ENCODE results near the gene INTS1.

Gene INTS1

DNA sequence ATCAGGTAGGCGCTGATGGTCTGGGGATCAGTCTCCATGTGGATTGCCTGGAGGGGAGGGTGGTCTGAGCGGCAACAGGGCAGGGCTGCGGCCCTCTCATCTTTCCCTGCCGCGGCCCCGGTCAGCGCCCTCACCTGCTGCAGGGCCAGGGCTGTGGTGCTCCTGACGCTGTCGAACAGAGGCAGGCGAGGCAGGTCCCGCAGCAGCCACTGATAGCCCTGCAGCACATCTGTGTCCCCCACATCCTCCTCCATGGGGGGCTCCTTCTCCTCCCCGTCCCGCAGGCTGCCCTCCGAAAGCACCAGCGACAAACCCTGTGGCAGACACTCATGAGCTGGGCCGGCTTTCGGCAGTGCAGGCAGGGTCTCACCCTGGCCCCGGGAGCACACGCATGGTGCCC is 19.0 kb downstream of the INTS1 start:
- no peaks in the 10 kb centered on the region for H3K4me1 ChIP-seq (ENCODE audit: control insufficient read depth, insufficient read depth, low read length, unreplicated experiment)
- H3K36me3 ChIP-seq (ENCODE audit: insufficient read depth, low read length) = no peaks in the 10 kb centered on the region
- H3K27me3 ChIP-seq (ENCODE audit: insufficient read depth, low read length) = no peaks in the 10 kb centered on the region
- H2AFZ ChIP-seq (ENCODE audit: low read length, unreplicated experiment) = no peak overlapping the region
- H3K27ac ChIP-seq (ENCODE audit: low read depth, low read length) = no peak overlapping the region
- H3K4me3 ChIP-seq (ENCODE audit: low read depth, low read length) = no peak overlapping the region
- H3K79me2 ChIP-seq (ENCODE audit: control insufficient read depth, insufficient read depth, low read length, unreplicated experiment) = no peaks in the 10 kb centered on the region

GRCh38 chr7:1484569-1484968 is 19.6 kb downstream of the INTS1 start:
- Histone ChIP-seq H3K27ac (ENCODE audit: low read depth, low read length) (no peak overlapping the region), H3K36me3 (ENCODE audit: insufficient read depth, low read length) (no peaks in the 10 kb centered on the region), H3K4me3 (ENCODE audit: low read depth, low read length) (no peak overlapping the region), H3K79me2 (ENCODE audit: control insufficient read depth, insufficient read depth, low read length, unreplicated experiment) (no peaks in the 10 kb centered on the region), H2AFZ (ENCODE audit: low read length, unreplicated experiment) (no peak overlapping the region), H3K4me1 (ENCODE audit: control insufficient read depth, insufficient read depth, low read length, unreplicated experiment) (no peaks in the 10 kb centered on the region), H3K27me3 (ENCODE audit: insufficient read depth, low read length) (no peaks in the 10 kb centered on the region)

GRCh38 chr7:1483536-1484505 is 20.4 kb downstream of the INTS1 start:
- Histone ChIP-seq H3K4me1 (ENCODE audit: control insufficient read depth, insufficient read depth, low read length, unreplicated experiment) (no peaks in the 10 kb centered on the region), H3K27ac (ENCODE audit: low read depth, low read length) (no peak overlapping the region), H3K27me3 (ENCODE audit: insufficient read depth, low read length) (no peaks in the 10 kb centered on the region), H2AFZ (ENCODE audit: low read length, unreplicated experiment) (no peak overlapping the region), H3K4me3 (ENCODE audit: low read depth, low read length) (no peak overlapping the region), H3K36me3 (ENCODE audit: insufficient read depth, low read length) (no peaks in the 10 kb centered on the region), H3K79me2 (ENCODE audit: control insufficient read depth, insufficient read depth, low read length, unreplicated experiment) (no peaks in the 10 kb centered on the region)

GRCh38 chr7:1483079-1483478 is 21.1 kb downstream of the INTS1 start:
- Histone ChIP-seq H3K4me3 (ENCODE audit: low read depth, low read length) (no peak overlapping the region), H3K36me3 (ENCODE audit: insufficient read depth, low read length) (no peaks in the 10 kb centered on the region), H3K27ac (ENCODE audit: low read depth, low read length) (no peak overlapping the region), H3K27me3 (ENCODE audit: insufficient read depth, low read length) (no peaks in the 10 kb centered on the region), H3K4me1 (ENCODE audit: control insufficient read depth, insufficient read depth, low read length, unreplicated experiment) (no peaks in the 10 kb centered on the region), H2AFZ (ENCODE audit: low read length, unreplicated experiment) (no peak overlapping the region), H3K79me2 (ENCODE audit: control insufficient read depth, insufficient read depth, low read length, unreplicated experiment) (no peaks in the 10 kb centered on the region)

DNA sequence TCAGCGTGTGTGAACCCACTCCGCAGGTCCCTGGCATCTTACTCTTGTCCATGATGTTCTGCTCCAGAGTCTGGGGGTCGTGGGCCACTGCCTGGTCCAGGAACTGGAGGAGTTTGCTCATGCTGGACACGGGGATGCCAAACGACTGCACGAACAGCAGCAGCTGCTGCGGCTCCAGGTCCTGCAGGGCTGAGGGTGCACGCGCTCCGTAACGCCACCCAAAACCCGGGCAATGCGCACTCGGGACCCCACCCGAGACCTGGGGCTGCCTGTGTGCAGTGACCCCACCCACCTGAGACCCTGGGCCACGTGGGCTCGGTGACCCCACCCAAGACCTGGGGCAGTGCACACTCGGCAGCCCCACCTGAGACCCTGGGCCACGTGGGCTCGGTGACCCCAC is 22.9 kb downstream of the INTS1 start:
- H2AFZ ChIP-seq (ENCODE audit: low read length, unreplicated experiment) = no peak overlapping the region
- no peaks in the 10 kb centered on the region for H3K36me3 ChIP-seq (ENCODE audit: insufficient read depth, low read length)
- no peaks in the 10 kb centered on the region for H3K27me3 ChIP-seq (ENCODE audit: insufficient read depth, low read length)
- no peak overlapping the region for H3K4me3 ChIP-seq (ENCODE audit: low read depth, low read length)
- no peak overlapping the region for H3K27ac ChIP-seq (ENCODE audit: low read depth, low read length)
- H3K4me1 ChIP-seq (ENCODE audit: control insufficient read depth, insufficient read depth, low read length, unreplicated experiment) = no peaks in the 10 kb centered on the region
- no peaks in the 10 kb centered on the region for H3K79me2 ChIP-seq (ENCODE audit: control insufficient read depth, insufficient read depth, low read length, unreplicated experiment)

DNA sequence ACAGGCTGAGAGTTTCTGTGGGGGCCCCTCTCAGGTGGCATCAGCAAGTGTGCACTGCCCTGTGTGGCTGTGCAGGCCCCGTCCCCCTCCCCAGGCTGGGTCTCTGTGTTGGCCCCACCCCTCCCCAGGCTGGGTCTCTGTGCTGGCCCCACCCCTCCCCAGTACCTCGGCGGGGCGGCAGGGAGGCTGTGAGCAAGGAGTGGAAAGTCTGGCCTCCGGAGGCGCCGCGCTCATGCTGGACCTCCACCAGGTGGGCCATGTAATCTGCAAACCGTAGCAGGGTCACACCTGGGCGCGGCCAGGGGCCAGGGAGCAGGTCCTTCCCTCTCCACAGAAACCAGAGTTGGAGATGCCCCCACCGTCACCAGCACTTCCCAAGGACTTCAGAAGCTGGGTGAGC is 23.5 kb downstream of the INTS1 start:
- no peaks in the 10 kb centered on the region for H3K36me3 ChIP-seq (ENCODE audit: insufficient read depth, low read length)
- no peak overlapping the region for H3K27ac ChIP-seq (ENCODE audit: low read depth, low read length)

GRCh38 chr7:1479287-1479686 is 24.9 kb downstream of the INTS1 start:
- no peak overlapping the region for H3K4me3 ChIP-seq (ENCODE audit: low read depth, low read length)
- H3K36me3 ChIP-seq (ENCODE audit: insufficient read depth, low read length) = no peaks in the 10 kb centered on the region
- no peaks in the 10 kb centered on the region for H3K27me3 ChIP-seq (ENCODE audit: insufficient read depth, low read length)
- H3K79me2 ChIP-seq (ENCODE audit: control insufficient read depth, insufficient read depth, low read length, unreplicated experiment) = no peaks in the 10 kb centered on the region
- H2AFZ ChIP-seq (ENCODE audit: low read length, unreplicated experiment) = no peak overlapping the region
- H3K27ac ChIP-seq (ENCODE audit: low read depth, low read length) = no peak overlapping the region
- H3K4me1 ChIP-seq (ENCODE audit: control insufficient read depth, insufficient read depth, low read length, unreplicated experiment) = no peaks in the 10 kb centered on the region

More for the DNA sequence above, 23.5 kb downstream of the INTS1 start:
- H3K27me3 ChIP-seq (ENCODE audit: insufficient read depth, low read length) = no peaks in the 10 kb centered on the region
- H3K4me1 ChIP-seq (ENCODE audit: control insufficient read depth, insufficient read depth, low read length, unreplicated experiment) = no peaks in the 10 kb centered on the region
- no peak overlapping the region for H3K4me3 ChIP-seq (ENCODE audit: low read depth, low read length)
- H3K79me2 ChIP-seq (ENCODE audit: control insufficient read depth, insufficient read depth, low read length, unreplicated experiment) = no peaks in the 10 kb centered on the region
- no peak overlapping the region for H2AFZ ChIP-seq (ENCODE audit: low read length, unreplicated experiment)

DNA sequence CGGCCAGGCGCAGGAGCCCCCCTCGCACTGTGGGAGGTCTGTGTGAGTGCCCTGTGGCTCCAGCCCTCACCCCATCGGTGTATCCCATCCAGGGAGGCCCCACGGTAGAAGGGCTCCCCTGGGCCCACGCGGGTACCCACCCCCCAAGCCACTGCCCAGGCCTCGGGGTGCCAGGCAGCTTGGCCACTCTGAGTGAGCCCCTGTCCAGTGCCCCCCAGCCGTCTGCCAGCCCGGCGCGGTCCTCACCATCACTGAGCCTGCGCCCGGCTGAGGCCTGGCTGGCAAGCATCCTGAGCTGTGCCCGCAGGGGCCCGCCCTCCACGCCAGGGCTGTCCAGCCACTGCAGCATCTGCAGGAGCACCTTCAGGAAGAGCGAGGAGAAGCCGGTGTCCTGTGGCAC is 25.7 kb downstream of the INTS1 start:
- no peak overlapping the region for H3K4me3 ChIP-seq (ENCODE audit: low read depth, low read length)
- H3K4me1 ChIP-seq (ENCODE audit: control insufficient read depth, insufficient read depth, low read length, unreplicated experiment) = no peaks in the 10 kb centered on the region
- no peak overlapping the region for H2AFZ ChIP-seq (ENCODE audit: low read length, unreplicated experiment)
- H3K36me3 ChIP-seq (ENCODE audit: insufficient read depth, low read length) = peaks cover 4% of the 10 kb centered on the region; the same call in 1 of the 2 replicates
- H3K27me3 ChIP-seq (ENCODE audit: insufficient read depth, low read length) = no peaks in the 10 kb centered on the region
- no peaks in the 10 kb centered on the region for H3K79me2 ChIP-seq (ENCODE audit: control insufficient read depth, insufficient read depth, low read length, unreplicated experiment)
- H3K27ac ChIP-seq (ENCODE audit: low read depth, low read length) = no peak overlapping the region

DNA sequence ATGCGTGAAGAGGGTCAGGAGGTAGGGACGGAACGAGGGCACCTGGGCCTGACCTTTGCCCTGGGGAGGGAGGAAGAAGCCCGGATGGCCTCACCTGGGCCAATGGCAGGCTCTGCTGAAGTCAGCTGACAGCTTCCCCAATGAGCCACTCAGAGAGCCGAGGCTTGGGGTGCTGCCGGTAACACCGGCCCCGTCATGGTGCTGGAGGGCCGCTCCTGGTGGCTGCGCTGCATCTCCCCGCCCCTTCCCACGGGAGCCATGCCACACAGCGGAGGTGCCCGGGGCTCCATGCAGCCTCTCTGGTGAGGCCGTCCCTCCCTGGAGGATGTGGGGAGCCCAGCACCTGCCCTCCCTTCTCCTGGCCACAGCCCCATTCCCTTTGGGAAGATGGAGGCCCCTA is 27.3 kb downstream of the INTS1 start:
- H3K79me2 ChIP-seq (ENCODE audit: control insufficient read depth, insufficient read depth, low read length, unreplicated experiment) = no peaks in the 10 kb centered on the region
- H3K27me3 ChIP-seq (ENCODE audit: insufficient read depth, low read length) = no peaks in the 10 kb centered on the region
- no peak overlapping the region for H2AFZ ChIP-seq (ENCODE audit: low read length, unreplicated experiment)
- H3K4me3 ChIP-seq (ENCODE audit: low read depth, low read length) = no peak overlapping the region
- H3K4me1 ChIP-seq (ENCODE audit: control insufficient read depth, insufficient read depth, low read length, unreplicated experiment) = no peaks in the 10 kb centered on the region
- H3K27ac ChIP-seq (ENCODE audit: low read depth, low read length) = no peak overlapping the region
- H3K36me3 ChIP-seq (ENCODE audit: insufficient read depth, low read length) = peaks cover 6% of the 10 kb centered on the region; the same call in 1 of the 2 replicates

GRCh38 chr7:1475991-1476390 is 28.2 kb downstream of the INTS1 start:
- Histone ChIP-seq H2AFZ (ENCODE audit: low read length, unreplicated experiment) (no peak overlapping the region), H3K4me1 (ENCODE audit: control insufficient read depth, insufficient read depth, low read length, unreplicated experiment) (no peaks in the 10 kb centered on the region), H3K27ac (ENCODE audit: low read depth, low read length) (no peak overlapping the region), H3K36me3 (ENCODE audit: insufficient read depth, low read length) (peaks cover 6% of the 10 kb centered on the region; the same call in 1 of the 2 replicates), H3K27me3 (ENCODE audit: insufficient read depth, low read length) (no peaks in the 10 kb centered on the region), H3K4me3 (ENCODE audit: low read depth, low read length) (no peak overlapping the region), H3K79me2 (ENCODE audit: control insufficient read depth, insufficient read depth, low read length, unreplicated experiment) (no peaks in the 10 kb centered on the region)

GRCh38 chr7:1475393-1475792 is 28.8 kb downstream of the INTS1 start:
- Histone ChIP-seq H3K4me3 (ENCODE audit: low read depth, low read length) (no peak overlapping the region), H3K79me2 (ENCODE audit: control insufficient read depth, insufficient read depth, low read length, unreplicated experiment) (no peaks in the 10 kb centered on the region), H3K27me3 (ENCODE audit: insufficient read depth, low read length) (no peaks in the 10 kb centered on the region), H3K4me1 (ENCODE audit: control insufficient read depth, insufficient read depth, low read length, unreplicated experiment) (no peaks in the 10 kb centered on the region), H3K36me3 (ENCODE audit: insufficient read depth, low read length) (peaks cover 6% of the 10 kb centered on the region; the same call in 1 of the 2 replicates), H2AFZ (ENCODE audit: low read length, unreplicated experiment) (no peak overlapping the region), H3K27ac (ENCODE audit: low read depth, low read length) (no peak overlapping the region)
